CMK (cell line): ENCODE results near the gene SPINT2.
"Not testable (repeated sequence)": the region's sequence is repeated elsewhere in the genome, so short reads cannot be mapped to it uniquely, and the experiment has no call there.

Experiments
- DNase-seq: peaks from one replicate; pipeline ENCODE4 v3.0.0-alpha.2; 2010; ENCODE audit warnings: low read depth

SPINT2 gene, protein sequence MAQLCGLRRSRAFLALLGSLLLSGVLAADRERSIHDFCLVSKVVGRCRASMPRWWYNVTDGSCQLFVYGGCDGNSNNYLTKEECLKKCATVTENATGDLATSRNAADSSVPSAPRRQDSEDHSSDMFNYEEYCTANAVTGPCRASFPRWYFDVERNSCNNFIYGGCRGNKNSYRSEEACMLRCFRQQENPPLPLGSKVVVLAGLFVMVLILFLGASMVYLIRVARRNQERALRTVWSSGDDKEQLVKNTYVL

DNA sequence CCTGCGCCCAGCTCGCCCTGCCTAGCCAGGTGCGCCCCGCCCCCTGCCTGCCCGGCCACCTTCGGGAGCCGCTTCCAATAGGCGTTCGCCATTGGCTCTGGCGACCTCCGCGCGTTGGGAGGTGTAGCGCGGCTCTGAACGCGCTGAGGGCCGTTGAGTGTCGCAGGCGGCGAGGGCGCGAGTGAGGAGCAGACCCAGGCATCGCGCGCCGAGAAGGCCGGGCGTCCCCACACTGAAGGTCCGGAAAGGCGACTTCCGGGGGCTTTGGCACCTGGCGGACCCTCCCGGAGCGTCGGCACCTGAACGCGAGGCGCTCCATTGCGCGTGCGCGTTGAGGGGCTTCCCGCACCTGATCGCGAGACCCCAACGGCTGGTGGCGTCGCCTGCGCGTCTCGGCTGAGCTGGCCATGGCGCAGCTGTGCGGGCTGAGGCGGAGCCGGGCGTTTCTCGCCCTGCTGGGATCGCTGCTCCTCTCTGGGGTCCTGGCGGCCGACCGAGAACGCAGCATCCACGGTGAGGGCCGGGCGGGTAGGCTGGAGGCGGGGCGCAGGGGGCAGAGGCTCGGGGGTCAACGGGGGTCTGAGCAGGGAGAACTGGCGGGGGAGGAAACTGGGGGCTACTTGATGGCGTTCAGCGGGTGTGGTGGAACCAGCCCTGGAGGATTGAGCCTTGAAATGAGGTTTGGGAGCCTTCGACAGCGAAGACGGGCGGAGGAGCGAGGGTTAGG is at the start of gene SPINT2:
Gene SPINT2 (plus strand): TSS at position 88 of the 727 bp plus-strand sequence. CDS start 320 bp downstream, at position 408.
- DNase-seq: peak; percentile 66

DNA sequence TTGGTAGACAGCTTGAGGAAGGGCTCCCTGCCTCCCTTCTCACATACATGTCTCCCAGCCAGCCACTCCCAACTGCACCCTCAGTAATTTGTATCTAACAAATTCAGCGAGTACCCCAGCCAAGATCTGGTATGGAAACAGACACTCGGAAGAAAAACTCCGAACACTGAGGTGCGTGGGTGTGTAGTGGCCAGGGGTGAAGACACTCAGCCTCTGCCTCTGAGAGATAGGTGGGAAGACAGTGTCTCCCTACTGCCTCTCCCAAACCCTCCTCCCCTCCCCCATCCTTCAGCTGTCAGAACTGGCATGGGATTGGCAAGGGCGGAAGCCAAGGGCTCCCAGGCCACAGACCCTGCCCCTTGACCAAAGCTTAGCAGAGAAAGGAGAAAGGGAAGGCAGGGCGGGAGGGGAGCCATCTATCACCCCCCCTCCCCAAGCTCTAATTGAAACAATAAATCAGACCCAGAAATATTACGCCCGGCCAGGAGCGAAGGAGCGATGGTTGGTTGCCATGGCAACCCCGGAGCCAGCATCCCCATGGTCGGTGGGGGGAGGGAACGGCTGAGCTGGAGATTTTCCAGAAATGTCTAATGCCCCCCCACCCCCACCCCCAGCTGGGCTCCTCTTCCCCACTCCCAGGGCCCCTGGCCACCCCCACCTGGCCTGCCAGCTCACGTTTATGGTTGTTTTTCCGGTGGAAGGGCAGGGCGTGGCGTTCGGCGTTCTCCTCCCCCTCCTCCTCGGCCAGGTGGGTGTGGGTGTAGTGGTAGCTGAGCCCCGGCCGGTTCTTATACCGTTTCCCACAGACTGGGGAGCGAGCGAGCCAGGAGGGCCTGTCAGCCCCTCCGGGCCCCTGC is 47.4 kb upstream of the SPINT2 start:
- no peak for DNase-seq

DNA sequence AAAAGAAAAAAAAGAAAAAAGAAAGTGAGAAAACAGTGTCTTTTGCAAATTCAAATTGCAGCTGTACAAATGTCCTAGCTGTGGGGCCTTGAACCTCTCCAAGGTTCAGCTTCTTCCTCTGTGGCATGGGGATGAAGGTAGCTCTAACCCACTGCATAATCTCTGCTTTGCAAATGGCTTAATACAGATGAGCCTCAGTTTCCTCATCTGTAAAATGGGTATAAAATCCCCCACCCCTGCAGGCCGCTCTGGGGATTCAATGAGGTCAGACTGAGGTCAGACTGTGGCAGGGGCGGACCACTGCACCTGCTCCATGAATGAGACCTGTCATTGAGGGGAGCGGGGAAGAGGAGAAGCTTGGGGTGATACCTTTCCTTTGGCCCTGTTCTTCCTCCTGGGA is 46.2 kb upstream of the SPINT2 start:
- DNase-seq: no peak

DNA sequence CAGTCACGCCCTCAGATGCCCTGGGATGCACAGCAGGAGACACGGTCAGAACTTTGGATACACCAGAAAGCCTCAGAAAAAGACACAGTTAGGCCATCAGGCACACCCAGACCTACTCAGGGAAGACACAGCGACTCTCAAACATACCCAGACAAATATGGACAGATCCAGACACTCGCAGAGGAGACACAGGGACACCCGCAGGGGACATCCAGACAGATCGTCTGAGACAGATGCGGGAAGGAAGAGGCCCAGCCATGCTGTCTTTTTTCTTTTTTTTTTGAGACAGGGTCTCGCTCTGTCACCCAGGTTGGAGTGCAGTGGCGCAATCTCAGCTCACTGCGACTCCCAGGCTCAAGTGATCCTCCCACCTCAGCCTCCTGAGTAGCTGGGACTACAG is 45.2 kb upstream of the SPINT2 start:
- no peak for DNase-seq

DNA sequence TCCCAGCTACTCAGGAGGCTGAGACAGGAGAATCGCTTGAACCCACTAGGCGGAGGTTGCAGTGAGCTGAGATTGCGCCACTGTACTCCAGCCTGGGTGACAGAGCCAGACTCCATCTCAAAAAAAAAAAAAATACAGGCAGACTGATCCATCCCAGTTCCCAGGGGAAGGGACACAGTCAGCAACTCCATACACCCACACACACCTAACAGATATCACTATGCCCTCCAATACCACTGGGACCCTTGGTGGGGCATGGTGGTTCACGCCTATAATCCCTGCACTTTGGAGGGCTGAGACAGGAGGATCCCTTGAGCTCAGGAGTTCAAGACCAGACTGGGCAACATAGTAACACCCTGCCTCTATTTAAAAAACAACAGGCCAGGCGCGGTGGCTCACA is 43.0 kb upstream of the SPINT2 start:
- DNase-seq: no peak

DNA sequence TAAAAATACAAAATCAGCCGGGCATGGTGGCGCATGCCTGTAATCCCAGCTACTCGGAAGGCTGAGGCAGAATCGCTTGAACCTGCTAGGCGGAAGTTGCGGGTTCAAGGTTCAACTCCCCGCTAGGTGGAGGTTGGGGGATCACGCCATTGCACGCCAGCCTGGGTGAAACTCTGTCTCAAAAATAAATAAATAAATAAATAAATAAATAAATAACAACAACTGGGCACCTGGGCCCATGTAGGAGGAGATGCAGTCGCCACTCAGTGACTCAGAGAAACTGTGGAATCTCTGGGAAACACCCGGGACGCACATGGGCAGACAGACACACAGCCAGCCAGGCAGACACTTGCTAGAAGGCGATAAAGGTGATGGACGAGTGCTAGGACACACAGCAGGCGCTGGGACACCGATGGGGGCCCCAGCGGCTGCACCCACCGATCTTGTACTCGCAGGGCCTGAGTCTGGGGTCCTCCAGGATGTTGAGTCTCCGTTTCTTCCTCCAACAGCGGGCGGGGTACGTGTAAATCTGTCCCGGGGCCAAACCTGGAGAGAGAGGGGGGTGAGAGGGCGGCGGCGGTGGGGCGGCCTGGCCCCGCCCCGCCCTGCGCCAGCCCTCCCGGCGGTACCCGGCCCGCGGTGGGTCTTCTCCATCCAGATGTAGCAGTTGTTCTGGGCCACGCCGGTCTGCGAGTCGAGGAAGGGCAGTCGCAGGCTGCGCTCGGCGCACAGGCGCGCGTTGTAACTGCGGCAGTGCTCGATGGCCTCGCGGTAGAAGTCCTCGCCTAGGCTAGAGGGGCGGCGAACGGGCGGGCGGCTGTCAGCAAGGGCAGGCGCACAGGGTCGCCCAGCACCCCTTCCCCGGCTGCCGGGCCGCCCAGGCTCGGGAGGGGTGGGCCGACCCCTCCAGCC is 42.2 kb upstream of the SPINT2 start:
- no peak for DNase-seq

DNA sequence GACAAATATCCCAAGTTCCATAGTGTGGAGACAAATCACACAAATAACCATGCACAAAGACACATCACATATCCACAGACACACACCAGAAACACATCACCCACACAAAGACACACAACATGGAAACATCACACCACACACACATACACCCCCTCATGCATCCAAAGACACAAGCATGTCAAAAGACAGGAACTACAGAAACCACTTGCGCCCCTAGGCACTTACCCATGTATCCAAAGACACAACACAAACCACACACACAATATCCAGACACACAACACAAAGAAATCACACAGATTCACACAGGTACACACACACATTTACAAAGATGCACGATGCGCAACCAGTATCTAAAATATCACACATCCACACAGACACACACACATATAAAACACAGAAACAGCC is 41.3 kb upstream of the SPINT2 start:
- no peak for DNase-seq

DNA sequence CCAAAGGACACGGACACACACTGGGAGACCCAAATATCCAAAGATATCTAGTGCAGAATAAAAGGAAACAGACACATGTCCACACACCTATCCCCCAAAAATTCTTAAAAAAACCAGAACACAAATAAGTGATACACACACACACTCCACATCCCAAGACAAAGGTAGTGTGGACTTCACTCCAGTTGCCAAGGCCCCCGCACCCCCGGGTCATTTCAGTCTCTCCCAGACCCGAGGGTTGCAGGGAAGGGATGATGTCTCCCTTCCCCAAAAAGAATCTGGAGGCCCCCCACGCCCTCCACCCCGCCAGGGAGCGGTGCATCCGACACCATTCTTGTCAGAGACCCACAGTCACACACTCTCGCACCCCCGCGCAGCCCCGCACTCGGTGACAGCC is 40.8 kb upstream of the SPINT2 start:
- DNase-seq: no peak

DNA sequence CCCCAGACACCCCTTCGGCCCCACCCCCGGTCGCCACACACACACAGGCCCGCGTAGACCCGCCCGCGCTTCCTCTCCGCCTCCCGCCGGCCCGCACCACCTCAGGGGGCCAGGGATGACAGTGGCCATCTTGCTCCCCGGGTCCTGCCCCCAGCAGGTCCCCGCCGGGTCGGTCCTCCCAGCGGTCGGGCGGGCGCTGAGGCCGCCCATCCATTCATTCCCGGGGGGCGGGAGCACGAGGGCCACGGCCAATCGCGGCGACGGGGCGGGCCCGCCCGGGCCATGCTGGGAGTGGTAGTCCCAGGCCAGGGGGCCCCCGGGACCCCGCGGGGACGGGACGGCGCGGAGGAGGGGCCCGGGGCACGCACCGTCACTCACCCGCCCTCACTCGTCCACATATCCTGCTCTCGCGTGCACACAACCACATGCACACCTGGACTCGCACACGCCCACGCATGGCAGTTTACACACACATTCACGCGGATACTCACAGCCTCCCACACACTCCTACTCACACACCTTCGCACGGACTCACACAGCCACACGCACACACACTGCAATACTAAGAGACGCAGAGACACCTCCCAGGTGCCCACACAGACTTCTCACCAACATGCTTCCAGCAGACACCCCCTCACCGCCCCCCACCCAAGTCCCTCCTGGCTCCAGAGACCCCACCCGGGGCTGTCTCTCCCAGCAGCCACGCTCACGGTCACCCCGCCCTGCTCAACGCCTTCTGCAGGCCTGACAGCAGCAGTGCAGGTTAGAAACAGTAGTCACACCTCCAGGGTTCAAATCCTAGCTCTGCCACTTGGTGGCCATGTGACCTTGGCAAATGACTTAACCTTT is 40.1 kb upstream of the SPINT2 start, which contains the start of gene DPF1:
Gene DPF1 (minus strand): TSS at position 209 of the 849 bp plus-strand sequence. CDS start 80 bp downstream, at position 129.
- peak; percentile 70 for DNase-seq

DNA sequence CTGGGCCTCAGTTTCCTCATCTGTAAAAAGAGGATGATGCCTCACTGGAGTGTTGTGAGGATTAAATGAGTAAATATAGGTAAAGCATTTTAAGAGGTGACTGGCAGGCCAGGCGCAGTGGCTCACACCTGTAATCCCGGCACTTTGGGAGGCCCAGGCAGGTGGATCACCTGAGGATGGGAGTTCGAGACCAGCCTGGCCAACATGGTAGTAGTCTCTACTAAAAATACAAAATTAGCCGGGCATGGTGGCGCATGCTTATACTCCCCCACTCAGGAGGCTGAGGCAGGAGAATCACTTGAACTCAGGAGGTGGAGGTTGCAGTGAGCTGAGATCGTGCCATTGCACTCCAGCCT is 39.5 kb upstream of the SPINT2 start:
- DNase-seq: not testable (repeated sequence)

DNA sequence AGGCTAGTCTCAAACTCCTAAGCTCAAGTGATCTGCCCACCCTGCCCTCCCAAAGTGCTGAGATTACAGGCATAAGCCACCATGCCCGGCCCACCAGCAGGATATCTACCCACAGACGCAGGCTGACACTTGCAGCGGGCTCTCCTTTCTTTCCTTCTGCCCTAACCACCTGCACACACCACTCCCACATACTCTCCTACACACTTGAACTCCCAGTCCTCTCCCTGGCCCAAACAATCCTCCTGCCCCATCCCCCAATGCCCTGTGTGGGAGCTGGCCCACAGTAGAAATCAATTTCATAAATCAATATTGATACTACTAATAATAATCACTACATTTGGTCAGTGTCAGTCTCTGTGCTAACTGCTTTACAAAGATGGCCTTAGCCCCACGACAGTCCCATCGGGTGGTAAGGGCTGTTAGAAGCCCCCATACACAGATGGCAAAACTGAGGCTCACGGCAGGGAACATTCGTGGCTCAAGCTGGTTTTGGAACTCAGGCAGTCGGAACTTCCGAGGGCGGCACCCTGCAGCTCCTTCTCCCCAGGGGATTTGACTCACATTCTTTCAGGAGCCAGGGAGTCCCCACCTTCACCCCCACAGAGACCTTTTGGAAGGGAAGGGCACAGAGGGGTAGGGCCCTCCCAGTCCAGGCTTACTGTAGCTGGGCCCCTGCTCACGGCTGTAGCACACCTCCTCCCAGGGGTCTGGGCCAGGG is 36.9 kb upstream of the SPINT2 start:
- no peak for DNase-seq

DNA sequence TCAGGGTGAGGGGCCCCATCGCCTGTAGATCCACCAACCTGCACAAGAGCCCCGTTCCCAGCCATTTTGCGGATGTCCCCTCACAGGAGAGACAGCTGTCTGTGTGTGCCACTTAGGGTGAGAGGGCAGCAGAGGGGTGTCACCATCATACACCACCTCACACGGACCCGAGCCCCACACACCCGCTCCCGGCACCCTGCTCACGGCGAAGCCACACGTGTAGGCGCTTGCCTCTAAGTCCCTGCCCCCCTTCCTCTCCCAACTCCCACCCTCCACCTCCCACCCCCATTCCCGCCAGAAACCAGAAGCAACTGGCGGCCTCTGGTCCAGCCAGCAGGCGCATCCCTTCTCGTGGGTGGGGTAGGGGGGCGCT is 36.4 kb upstream of the SPINT2 start:
- no peak for DNase-seq

DNA sequence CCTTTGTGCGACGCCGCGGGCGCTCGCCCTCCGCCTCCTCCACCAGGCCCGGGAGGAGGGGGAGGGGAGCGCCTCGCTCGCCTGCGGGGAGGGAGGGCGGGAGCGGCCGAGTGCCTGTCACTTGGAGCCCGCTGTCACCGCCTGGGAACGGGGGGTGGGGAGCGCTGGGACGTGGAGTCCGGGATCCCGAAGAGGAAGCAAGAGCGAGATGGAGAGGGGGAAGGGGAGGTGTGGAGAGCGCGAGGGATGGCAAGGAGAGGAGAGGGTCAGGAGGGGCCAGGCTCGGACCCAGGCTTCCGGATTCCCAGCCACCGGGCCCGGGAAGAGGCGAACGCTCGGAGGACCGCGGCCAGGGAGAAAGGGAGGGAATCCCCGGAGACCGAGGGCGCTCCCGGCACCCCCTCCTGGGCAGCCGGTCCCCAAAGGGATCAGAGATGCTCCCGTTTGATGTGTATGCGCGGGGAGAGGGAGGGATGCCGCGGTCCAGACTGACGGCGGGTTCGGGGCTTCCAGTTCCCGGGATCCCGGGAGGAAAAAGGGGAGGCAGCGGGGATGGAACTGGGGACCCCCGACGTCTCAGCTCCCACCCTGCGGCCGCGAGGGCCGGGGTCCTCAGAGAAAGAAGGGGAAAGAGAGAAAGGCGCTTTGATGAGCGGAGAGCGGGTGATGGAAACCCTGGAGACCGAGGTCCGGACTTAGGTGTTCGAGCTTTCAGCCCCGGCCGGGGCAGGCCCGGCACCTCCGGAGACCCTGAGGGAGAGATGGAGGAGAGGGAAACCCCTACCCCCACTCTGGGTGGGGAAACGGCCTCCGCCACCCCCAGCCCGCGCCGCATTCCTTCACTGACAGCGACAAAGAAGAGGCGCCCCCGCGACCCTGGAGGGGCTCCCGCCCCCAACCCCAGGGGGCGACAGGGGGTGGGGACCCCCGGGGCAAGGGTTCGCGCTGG is 35.6 kb upstream of the SPINT2 start:
- DNase-seq: no peak

DNA sequence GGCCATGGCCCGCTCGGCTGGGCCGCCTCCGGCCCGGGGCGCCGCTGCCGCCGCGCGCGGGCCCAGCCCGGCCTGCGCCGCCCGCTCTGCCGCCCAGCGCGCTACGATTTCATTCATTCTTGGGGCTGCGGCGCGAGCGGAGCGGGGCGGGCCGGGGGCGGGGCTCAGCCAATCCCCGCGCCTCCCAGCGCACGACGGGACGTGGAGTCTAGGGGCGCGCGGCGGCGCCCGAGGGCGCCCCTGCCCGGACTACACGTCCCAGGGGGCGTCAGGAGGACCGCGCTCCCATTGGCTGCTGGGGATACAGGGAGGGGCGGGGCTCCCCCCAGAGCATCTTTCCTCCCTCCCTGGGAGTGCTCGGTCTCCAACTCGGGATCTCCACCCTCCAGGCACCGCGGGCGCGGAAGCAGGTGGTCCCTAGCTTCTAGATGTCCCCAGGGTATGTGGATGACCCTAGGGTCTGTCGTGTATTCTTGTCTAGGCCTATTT is 34.7 kb upstream of the SPINT2 start:
- DNase-seq: peak; percentile 81

DNA sequence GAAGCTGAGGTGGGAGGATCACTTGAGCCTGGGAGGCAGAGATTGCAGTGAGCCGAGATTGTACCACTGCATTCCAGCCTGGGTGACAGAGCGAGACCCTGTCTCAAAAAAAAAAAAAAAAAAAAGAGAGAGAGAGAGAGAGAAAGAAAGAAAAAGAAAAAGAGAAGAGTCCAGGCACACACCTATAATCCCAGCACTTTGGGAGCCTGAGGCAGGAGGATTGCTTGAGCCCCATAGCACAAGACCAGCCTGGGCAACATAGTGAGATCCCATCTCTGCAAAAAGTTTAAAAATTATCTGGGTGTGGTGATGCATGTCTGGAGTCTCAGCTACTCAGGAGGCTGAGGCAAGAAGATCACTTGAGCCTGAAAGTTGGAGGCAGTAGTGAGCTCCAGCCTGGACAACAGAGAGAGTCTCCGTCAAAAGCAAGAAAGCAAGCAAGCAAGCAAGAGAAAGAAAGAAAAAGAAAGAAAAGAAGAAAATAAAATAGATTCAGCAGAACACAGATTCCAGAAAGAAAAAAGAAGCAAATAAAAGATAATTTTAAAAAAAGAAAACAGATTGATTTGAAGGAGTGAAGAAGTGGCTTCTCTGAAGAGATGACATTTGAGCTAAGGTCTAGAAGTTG is 33.8 kb upstream of the SPINT2 start:
- DNase-seq: not testable (repeated sequence)

DNA sequence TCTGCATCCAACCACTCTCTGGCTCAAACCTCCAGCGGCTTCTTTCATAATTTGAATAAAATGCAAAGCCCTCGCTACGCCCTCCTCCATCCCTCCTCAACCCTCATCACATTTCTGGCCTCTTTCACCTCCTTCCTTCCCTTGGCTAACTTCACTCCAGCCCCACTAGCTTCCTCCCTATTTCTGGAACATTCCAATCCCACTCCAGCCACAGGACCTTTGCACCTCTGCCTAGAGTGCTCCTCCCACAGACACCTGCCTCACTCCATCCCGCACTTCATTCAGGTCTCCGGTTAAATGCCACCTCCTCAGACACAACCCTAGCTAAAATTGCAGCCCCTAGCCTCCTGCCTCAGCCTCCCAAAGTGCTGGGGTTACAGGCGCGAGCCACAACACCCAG is 32.5 kb upstream of the SPINT2 start:
- no peak for DNase-seq

DNA sequence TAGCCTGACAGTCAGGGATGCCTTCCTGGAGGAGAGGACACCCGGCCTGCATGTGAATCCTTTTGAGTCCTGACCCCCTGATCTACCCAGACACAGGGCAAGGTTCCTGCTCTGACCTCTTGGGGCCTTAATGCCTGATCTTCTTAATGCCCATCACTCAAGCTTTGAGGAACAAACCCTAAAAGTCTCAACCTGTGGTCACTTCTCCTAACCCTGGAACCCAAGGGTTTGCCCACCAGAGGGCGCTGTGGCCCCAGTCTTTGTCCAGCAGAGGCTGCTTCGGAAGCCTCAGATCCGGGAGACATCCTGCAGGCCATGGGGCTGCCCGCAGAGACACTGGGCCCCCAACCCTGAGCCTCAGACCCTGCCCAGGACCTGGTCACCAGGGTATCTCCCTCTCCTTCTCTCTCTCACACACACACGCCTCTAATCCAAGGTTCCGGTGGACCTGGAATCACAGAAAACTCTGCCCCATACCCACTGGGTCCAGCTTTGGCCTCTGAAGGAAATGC is 30.6 kb upstream of the SPINT2 start:
- no peak for DNase-seq

DNA sequence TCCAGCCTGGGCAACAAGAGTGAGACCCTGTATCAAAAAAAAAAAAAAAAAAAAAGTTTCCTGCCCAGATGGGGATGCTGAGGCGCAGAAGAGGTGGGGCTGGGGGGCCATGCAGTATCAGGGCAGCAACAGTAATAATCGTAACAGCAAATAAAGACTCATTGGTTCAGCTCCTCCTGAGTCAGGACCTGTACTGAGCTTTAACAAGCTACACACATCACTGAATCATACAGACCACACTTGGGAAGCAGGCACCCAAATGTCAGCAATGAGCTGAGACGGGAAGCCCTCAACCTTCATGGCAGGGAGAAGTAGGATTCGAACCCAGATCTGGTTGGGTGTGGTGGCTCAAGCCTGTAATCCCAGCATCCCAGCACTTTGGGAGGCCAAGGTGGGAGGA is 29.8 kb upstream of the SPINT2 start:
- no peak for DNase-seq
